ENCODE results near the gene CCNE1.

DNA sequence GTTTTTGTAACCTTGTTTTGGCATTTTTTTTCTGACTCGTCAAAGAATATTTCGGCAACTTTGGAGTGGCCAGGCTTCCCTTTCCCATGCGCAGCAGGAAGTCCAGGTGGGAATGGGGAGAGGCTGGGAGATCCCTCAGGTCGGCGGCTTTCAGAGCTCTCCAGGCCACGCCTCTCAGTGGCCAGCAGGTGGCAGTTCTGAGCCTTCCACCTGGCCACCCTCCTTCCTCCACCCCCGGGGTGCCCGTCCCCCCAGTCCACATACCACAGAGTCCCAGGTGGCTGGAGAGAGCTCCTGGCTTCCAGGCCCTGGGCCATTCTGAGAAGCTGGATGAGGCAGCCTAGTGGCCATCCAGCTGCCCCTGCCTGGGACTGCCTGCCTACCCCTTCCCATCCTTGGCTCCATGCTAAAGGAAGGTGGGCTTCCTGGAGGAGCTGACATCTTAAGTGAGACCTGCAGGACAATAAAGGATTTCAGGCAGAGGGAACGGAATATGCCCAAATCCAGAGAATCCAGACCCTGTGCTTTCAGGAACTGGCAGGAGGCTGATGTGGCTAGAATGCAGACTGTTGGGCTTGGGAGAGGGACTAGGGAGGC is 46.3 kb downstream of the CCNE1 start:
- TF ChIP-seq, protein P1, sequence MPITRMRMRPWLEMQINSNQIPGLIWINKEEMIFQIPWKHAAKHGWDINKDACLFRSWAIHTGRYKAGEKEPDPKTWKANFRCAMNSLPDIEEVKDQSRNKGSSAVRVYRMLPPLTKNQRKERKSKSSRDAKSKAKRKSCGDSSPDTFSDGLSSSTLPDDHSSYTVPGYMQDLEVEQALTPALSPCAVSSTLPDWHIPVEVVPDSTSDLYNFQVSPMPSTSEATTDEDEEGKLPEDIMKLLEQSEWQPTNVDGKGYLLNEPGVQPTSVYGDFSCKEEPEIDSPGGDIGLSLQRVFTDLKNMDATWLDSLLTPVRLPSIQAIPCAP (CRISPR knock-in tag; IDR thresholded peaks at IDR 0.05) = no peak
- no peak for TF ChIP-seq ZNF263 (CRISPR knock-in tag; IDR thresholded peaks at IDR 0.05; ENCODE audit: low read depth)
- TF ChIP-seq, protein P2, sequence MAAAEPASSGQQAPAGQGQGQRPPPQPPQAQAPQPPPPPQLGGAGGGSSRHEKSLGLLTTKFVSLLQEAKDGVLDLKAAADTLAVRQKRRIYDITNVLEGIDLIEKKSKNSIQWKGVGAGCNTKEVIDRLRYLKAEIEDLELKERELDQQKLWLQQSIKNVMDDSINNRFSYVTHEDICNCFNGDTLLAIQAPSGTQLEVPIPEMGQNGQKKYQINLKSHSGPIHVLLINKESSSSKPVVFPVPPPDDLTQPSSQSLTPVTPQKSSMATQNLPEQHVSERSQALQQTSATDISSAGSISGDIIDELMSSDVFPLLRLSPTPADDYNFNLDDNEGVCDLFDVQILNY (CRISPR knock-in tag; IDR thresholded peaks at IDR 0.05) = no peak
- TF ChIP-seq, protein P3, sequence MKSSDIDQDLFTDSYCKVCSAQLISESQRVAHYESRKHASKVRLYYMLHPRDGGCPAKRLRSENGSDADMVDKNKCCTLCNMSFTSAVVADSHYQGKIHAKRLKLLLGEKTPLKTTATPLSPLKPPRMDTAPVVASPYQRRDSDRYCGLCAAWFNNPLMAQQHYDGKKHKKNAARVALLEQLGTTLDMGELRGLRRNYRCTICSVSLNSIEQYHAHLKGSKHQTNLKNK (CRISPR knock-in tag; IDR thresholded peaks at IDR 0.05) = no peak
- TF ChIP-seq, protein P4, sequence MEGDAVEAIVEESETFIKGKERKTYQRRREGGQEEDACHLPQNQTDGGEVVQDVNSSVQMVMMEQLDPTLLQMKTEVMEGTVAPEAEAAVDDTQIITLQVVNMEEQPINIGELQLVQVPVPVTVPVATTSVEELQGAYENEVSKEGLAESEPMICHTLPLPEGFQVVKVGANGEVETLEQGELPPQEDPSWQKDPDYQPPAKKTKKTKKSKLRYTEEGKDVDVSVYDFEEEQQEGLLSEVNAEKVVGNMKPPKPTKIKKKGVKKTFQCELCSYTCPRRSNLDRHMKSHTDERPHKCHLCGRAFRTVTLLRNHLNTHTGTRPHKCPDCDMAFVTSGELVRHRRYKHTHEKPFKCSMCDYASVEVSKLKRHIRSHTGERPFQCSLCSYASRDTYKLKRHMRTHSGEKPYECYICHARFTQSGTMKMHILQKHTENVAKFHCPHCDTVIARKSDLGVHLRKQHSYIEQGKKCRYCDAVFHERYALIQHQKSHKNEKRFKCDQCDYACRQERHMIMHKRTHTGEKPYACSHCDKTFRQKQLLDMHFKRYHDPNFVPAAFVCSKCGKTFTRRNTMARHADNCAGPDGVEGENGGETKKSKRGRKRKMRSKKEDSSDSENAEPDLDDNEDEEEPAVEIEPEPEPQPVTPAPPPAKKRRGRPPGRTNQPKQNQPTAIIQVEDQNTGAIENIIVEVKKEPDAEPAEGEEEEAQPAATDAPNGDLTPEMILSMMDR (IDR thresholded peaks at IDR 0.05) = peak; percentile 74; the same call in 1 of the 2 replicates
- TF ChIP-seq SMAD4 (CRISPR knock-in tag; IDR thresholded peaks at IDR 0.05) = no peak
